H9 (cell line): Measurements from ENCODE around the gene INHBB. TPM values are rescaled to one million over a fixed set of nuclear protein-coding genes. Genes with fewer than 3 reads are reported as not detected.

Source experiments
- DNase-seq: peaks from one replicate; pipeline ENCODE4 v3.0.0-alpha.2; 2017
- H2AFZ ChIP-seq: one replicate; pipeline ENCODE4 v1.6.1; 2013; ENCODE audit warnings: mild to moderate bottlenecking, low read length, control low read depth, moderate library complexity
- H2AK5ac ChIP-seq: 2 replicates; pipeline ENCODE4 v1.6.1; 2013; ENCODE audit warnings: low read length, control low read depth, mixed read lengths; ENCODE audit not compliant: insufficient read length
- H2BK120ac ChIP-seq: one replicate; pipeline ENCODE4 v1.6.1; 2013; ENCODE audit warnings: low read depth, mild to moderate bottlenecking, low read length, control low read depth, inconsistent platforms; ENCODE audit not compliant: poor library complexity, severe bottlenecking
- H2BK12ac ChIP-seq: 2 replicates; pipeline ENCODE4 v1.6.1; 2013; ENCODE audit warnings: low read length, control low read depth, mixed read lengths, low read depth; ENCODE audit not compliant: insufficient read length
- H2BK15ac ChIP-seq: 2 replicates; pipeline ENCODE4 v1.6.1; 2013; ENCODE audit warnings: low read depth, low read length, control low read depth
- H2BK20ac ChIP-seq: one replicate; pipeline ENCODE4 v1.6.1; 2013; ENCODE audit warnings: low read depth, mild to moderate bottlenecking, low read length, control low read depth, inconsistent platforms; ENCODE audit not compliant: poor library complexity, severe bottlenecking
- H2BK5ac ChIP-seq: 2 replicates; pipeline ENCODE4 v1.6.1; 2013; ENCODE audit warnings: low read length, control low read depth, mixed read lengths; ENCODE audit not compliant: insufficient read length
- H3K14ac ChIP-seq: 2 replicates; pipeline ENCODE4 v1.6.1; 2013; ENCODE audit warnings: low read length, control low read depth; ENCODE audit not compliant: insufficient read depth
- H3K18ac ChIP-seq: 2 replicates; pipeline ENCODE4 v1.6.1; 2013; ENCODE audit warnings: low read depth, mild to moderate bottlenecking, mixed read lengths, low read length, control low read depth; ENCODE audit not compliant: insufficient read length
- H3K23ac ChIP-seq: 2 replicates; pipeline ENCODE4 v1.6.1; 2013; ENCODE audit warnings: low read length, control low read depth, mixed read lengths, low read depth; ENCODE audit not compliant: insufficient read length
- H3K23me2 ChIP-seq: 2 replicates; pipeline ENCODE4 v1.6.1; 2013; ENCODE audit warnings: low read depth, mild to moderate bottlenecking, mixed read lengths, low read length, control low read depth; ENCODE audit not compliant: insufficient read length, poor library complexity, severe bottlenecking
- H3K27ac ChIP-seq: 2 replicates; pipeline ENCODE4 v1.5.1; 2013; ENCODE audit warnings: low read length, control low read depth, mixed read lengths, low read depth; ENCODE audit not compliant: insufficient read length
- H3K27me3 ChIP-seq: 2 replicates; pipeline ENCODE4 v1.6.1; 2013; ENCODE audit warnings: low read length, control low read depth, inconsistent platforms; ENCODE audit not compliant: insufficient read depth
- H3K4ac ChIP-seq: 2 replicates; pipeline ENCODE4 v1.6.1; 2013; ENCODE audit warnings: low read depth, mild to moderate bottlenecking, control low read depth, inconsistent platforms, low read length, moderate library complexity
- H3K4me1 ChIP-seq: 2 replicates; pipeline ENCODE4 v1.6.1; 2013; ENCODE audit warnings: low read length, control low read depth, inconsistent platforms; ENCODE audit not compliant: insufficient read depth
- H3K4me2 ChIP-seq: 2 replicates; pipeline ENCODE4 v1.6.1; 2013; ENCODE audit warnings: low read length, control low read depth, mixed read lengths; ENCODE audit not compliant: insufficient read length, insufficient read depth
- H3K56ac ChIP-seq: 2 replicates; pipeline ENCODE4 v1.6.1; 2013; ENCODE audit warnings: low read depth, mild to moderate bottlenecking, mixed read lengths, low read length, control low read depth; ENCODE audit not compliant: insufficient read length
- H3K79me1 ChIP-seq: 2 replicates; pipeline ENCODE4 v1.6.1; 2013; ENCODE audit warnings: low read depth, mild to moderate bottlenecking, moderate library complexity, low read length, control low read depth, inconsistent platforms; ENCODE audit not compliant: insufficient read depth, poor library complexity, severe bottlenecking
- H3K79me2 ChIP-seq: 2 replicates; pipeline ENCODE4 v1.6.1; 2013; ENCODE audit warnings: low read length, control low read depth, inconsistent platforms; ENCODE audit not compliant: insufficient read depth
- H3K9ac ChIP-seq: 2 replicates; pipeline ENCODE4 v1.6.1; 2013; ENCODE audit warnings: low read length, control low read depth, mixed read lengths; ENCODE audit not compliant: insufficient read length; ENCODE audit errors: extremely low read depth
- H3K9me3 ChIP-seq: one replicate; pipeline ENCODE4 v1.6.1; 2013; ENCODE audit warnings: low read depth, low read length, inconsistent platforms; ENCODE audit not compliant: control insufficient read depth
- H3T11ph ChIP-seq: one replicate; pipeline ENCODE4 v1.6.1; 2013; ENCODE audit warnings: mild to moderate bottlenecking, low read length, control low read depth, inconsistent platforms
- H4K20me1 ChIP-seq: one replicate; pipeline ENCODE4 v1.6.1; 2013; ENCODE audit not compliant: control insufficient read depth, insufficient read length, insufficient read depth
- H4K5ac ChIP-seq: 2 replicates; pipeline ENCODE4 v1.6.1; 2013; ENCODE audit warnings: low read depth, mild to moderate bottlenecking, mixed read lengths, low read length, control low read depth; ENCODE audit not compliant: insufficient read length
- H4K8ac ChIP-seq: replicated peaks from 2 replicates; pipeline ENCODE4 v1.6.1; 2013; ENCODE audit warnings: low read length, control low read depth, mixed read lengths, low read depth; ENCODE audit not compliant: insufficient read length
- H4K91ac ChIP-seq: 2 replicates; pipeline ENCODE4 v1.6.1; 2013; ENCODE audit warnings: low read depth, mild to moderate bottlenecking, moderate library complexity, mixed read lengths, low read length, control low read depth; ENCODE audit not compliant: insufficient read length
- H3K27ac Mint-ChIP-seq, 3 experiments: 2 replicates in 2 of 3; 3 replicates in 1 of 3; pipeline ENCODE4 v1.8.0; 2020 to 2021; ENCODE audit warnings: mixed read lengths in 3 of 3, mild to moderate bottlenecking in 1 of 3, moderate library complexity in 1 of 3
- H3K27me3 Mint-ChIP-seq: 2 replicates; pipeline ENCODE4 v1.8.0; 2021; ENCODE audit warnings: low read depth, mild to moderate bottlenecking, moderate library complexity, mixed read lengths
- H3K36me3 Mint-ChIP-seq, 3 experiments: 2 replicates in 2 of 3; 3 replicates in 1 of 3; pipeline ENCODE4 v1.8.0; 2020 to 2021; ENCODE audit warnings: low read depth in 3 of 3, mixed read lengths in 3 of 3; ENCODE audit not compliant: insufficient read depth in 1 of 3
- H3K4me1 Mint-ChIP-seq, 2 experiments: 2 replicates each; pipeline ENCODE4 v1.8.0; 2020; ENCODE audit warnings: mixed read lengths in 2 of 2
- H3K4me3 Mint-ChIP-seq, 2 experiments: 2 replicates in 1 of 2; 3 replicates in 1 of 2; pipeline ENCODE4 v1.8.0; 2020 to 2021; ENCODE audit warnings: mild to moderate bottlenecking in 2 of 2, mixed read lengths in 2 of 2, moderate library complexity in 1 of 2
- H3K9me3 Mint-ChIP-seq, 2 experiments: 2 replicates in 1 of 2; 3 replicates in 1 of 2; pipeline ENCODE4 v1.8.0; 2020; ENCODE audit warnings: mild to moderate bottlenecking in 2 of 2, mixed read lengths in 2 of 2, moderate library complexity in 1 of 2
- WGBS: extraction: QIAGEN DNeasy Blood & Tissue Kit; methylation state at CpG from one replicate; pipeline ENCODE4 v1.1.7; 2013; ENCODE audit warnings: missing lambda C conversion rate, low lambda C conversion rate, mixed read lengths; ENCODE audit not compliant: insufficient read length; ENCODE audit errors: extremely low coverage; 5-methylcytosine and 5-hydroxymethylcytosine counted together
- total RNA-seq: library from RNA; stranded (reverse); gene quantifications from 2 replicates; pipeline ENCODE4 v1.2.1, GENCODE V29; 2021
- TF ChIP-seq, protein P1 (sequence below): fragments of 200-600 bp; sonication (generic); conservative IDR thresholded peaks from 3 replicates; pipeline ENCODE4 v1.8.0; 2021; ENCODE audit warnings: antibody characterized with exemption, mild to moderate bottlenecking

INHBB gene
- total RNA-seq, 1 experiment from 2014 or later: 0.13 TPM

DNA sequence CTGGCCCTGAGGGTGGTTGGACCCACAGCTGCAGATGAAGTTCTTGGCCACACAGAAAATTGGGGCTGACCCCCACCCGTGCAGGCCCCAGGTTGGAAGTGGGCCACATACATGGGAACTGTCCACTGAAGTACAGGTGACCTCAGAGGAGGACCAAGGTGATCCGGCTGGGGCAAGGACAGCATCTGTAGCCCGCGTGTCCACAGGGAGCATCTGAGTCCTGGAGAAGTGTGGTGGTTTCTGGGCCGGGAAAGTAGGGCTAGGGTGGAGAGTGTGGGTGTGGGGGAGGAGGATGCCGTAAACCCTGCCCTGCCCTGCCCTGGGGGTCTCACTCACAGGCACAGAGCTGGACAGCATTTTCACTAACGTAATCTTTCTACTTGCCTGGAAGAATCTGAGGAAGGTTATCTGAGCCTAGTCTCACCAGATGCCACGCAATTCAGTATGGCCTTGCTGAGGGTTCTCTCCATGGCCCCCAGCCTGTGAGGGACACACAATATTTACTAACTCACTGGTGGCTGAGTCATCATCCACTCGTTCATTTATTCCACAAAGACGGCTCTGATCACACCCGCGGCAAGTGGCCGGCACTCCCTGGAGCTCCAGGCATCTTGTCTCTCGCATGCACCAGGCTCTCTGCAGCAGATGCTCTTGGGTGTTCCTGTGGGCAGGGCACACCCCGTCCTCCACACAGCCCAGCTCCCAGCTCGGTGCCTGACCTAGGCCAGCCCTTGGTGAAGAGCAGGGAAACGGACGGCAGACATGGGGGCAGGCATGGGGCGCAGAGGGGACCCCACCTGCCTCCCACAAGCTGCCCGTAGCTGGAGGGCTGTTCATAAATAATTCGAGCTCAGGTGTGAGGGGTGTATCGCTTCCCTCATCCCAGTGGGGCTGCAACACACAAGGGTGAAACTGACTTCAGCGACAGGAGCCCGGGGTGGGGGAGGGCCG is 51.2 kb downstream of the INHBB start:
- no peak overlapping the region for H3K9ac ChIP-seq
- H4K91ac ChIP-seq: no peak overlapping the region
- H3K27ac Mint-ChIP-seq: no peak overlapping the region
- no peak overlapping the region for H3K18ac ChIP-seq
- no peak overlapping the region for H3K23ac ChIP-seq
- H2AFZ ChIP-seq: no peak overlapping the region
- H3K23me2 ChIP-seq: no peaks in the 10 kb centered on the region
- no peak overlapping the region for H2BK12ac ChIP-seq
- H3K14ac ChIP-seq: no peak overlapping the region; the same call in 1 of the 2 replicates
- no peaks in the 10 kb centered on the region for H3K79me2 ChIP-seq
- no peak overlapping the region for H2BK15ac ChIP-seq
- no peak overlapping the region for H4K8ac ChIP-seq
- TF ChIP-seq, protein P1, sequence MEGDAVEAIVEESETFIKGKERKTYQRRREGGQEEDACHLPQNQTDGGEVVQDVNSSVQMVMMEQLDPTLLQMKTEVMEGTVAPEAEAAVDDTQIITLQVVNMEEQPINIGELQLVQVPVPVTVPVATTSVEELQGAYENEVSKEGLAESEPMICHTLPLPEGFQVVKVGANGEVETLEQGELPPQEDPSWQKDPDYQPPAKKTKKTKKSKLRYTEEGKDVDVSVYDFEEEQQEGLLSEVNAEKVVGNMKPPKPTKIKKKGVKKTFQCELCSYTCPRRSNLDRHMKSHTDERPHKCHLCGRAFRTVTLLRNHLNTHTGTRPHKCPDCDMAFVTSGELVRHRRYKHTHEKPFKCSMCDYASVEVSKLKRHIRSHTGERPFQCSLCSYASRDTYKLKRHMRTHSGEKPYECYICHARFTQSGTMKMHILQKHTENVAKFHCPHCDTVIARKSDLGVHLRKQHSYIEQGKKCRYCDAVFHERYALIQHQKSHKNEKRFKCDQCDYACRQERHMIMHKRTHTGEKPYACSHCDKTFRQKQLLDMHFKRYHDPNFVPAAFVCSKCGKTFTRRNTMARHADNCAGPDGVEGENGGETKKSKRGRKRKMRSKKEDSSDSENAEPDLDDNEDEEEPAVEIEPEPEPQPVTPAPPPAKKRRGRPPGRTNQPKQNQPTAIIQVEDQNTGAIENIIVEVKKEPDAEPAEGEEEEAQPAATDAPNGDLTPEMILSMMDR: no peak
- H2BK5ac ChIP-seq: no peak overlapping the region
- H2BK120ac ChIP-seq: no peak overlapping the region
- H3K27me3 Mint-ChIP-seq: peaks cover 60% of the 10 kb centered on the region
- H3K79me1 ChIP-seq: no peaks in the 10 kb centered on the region
- H2AK5ac ChIP-seq: no peak overlapping the region
- no CpG with 5 or more reads among the region's 25 CpGs for WGBS
- no peak overlapping the region for H3K4me3 Mint-ChIP-seq
- H3K4ac ChIP-seq: no peak overlapping the region
- no peaks in the 10 kb centered on the region; the same call in 1 of the 2 replicates for H3K27me3 ChIP-seq
- H3K4me2 ChIP-seq: no peak overlapping the region
- no peaks in the 10 kb centered on the region for H3K36me3 Mint-ChIP-seq
- no peaks in the 10 kb centered on the region for H3K9me3 Mint-ChIP-seq
- no peak for DNase-seq
- H3K9me3 ChIP-seq: no peaks in the 10 kb centered on the region
- no peak overlapping the region for H3K56ac ChIP-seq
- no peak overlapping the region for H3K27ac ChIP-seq
- H2BK20ac ChIP-seq: no peak overlapping the region
- no peak overlapping the region for H3T11ph ChIP-seq
- H3K4me1 Mint-ChIP-seq: peaks cover 8 to 17% of the 10 kb centered on the region in 2 experiments
- no peaks in the 10 kb centered on the region for H3K4me1 ChIP-seq
- no peaks in the 10 kb centered on the region for H4K20me1 ChIP-seq
- H4K5ac ChIP-seq: no peak overlapping the region
